Left hindlimb (tissue), 1 donor: Measurements from ENCODE around the gene ARMH2.
"Not testable (repeated sequence)": the region's sequence is repeated elsewhere in the genome, so short reads cannot be mapped to it uniquely, and the experiment has no call there.

Experiments
- DNase-seq: peaks from one replicate; pipeline ENCODE4 v3.0.0-alpha.2; 2018

ARMH2 gene

GRCh38 chr6:24761851-24762250 lies 36.9 kb downstream of the ARMH2 start:
- no peak for DNase-seq

- DNase-seq, result no peak
Measured at GRCh38 chr6:24761193-24761835, 37.4 kb downstream of the ARMH2 start.

- no peak for DNase-seq
Measured at GRCh38 chr6:24760210-24760609, 38.5 kb downstream of the ARMH2 start.

GRCh38 chr6:24759718-24760117 lies 39.0 kb downstream of the ARMH2 start:
- DNase-seq, result no peak

GRCh38 chr6:24757611-24758010 lies 41.1 kb downstream of the ARMH2 start:
- DNase-seq, result no peak

- no peak for DNase-seq
Measured at GRCh38 chr6:24755279-24755678, 43.4 kb downstream of the ARMH2 start.

GRCh38 chr6:24754378-24754777 lies 44.3 kb downstream of the ARMH2 start:
- not testable (repeated sequence) for DNase-seq

- no peak for DNase-seq
Measured at GRCh38 chr6:24753545-24753944, 45.2 kb downstream of the ARMH2 start.

GRCh38 chr6:24752917-24753492 lies 45.7 kb downstream of the ARMH2 start:
- DNase-seq, result no peak

GRCh38 chr6:24752503-24752902 lies 46.2 kb downstream of the ARMH2 start:
- no peak for DNase-seq

- DNase-seq, result not testable (repeated sequence)
Measured at GRCh38 chr6:24750878-24751277, 47.8 kb downstream of the ARMH2 start.

GRCh38 chr6:24749297-24749696 lies 49.4 kb downstream of the ARMH2 start:
- DNase-seq, result no peak
